GM12872 (cell line): ENCODE data around the gene YES1.

Experiments
- CTCF ChIP-seq: IDR thresholded peaks from 3 replicates; pipeline ENCODE4 v1.5.1; 2011; ENCODE audit warnings: low read depth, mild to moderate bottlenecking, low read length, moderate library complexity; ENCODE audit not compliant: insufficient read depth

Gene YES1

GRCh38 chr18:730120-730519, 81.9 kb downstream of the YES1 start:
- peak; percentile 38; the same call in 2 of the 3 replicates for TF ChIP-seq CTCF

GRCh38 chr18:725646-726045, 86.4 kb downstream of the YES1 start:
- no peak for TF ChIP-seq CTCF

DNA sequence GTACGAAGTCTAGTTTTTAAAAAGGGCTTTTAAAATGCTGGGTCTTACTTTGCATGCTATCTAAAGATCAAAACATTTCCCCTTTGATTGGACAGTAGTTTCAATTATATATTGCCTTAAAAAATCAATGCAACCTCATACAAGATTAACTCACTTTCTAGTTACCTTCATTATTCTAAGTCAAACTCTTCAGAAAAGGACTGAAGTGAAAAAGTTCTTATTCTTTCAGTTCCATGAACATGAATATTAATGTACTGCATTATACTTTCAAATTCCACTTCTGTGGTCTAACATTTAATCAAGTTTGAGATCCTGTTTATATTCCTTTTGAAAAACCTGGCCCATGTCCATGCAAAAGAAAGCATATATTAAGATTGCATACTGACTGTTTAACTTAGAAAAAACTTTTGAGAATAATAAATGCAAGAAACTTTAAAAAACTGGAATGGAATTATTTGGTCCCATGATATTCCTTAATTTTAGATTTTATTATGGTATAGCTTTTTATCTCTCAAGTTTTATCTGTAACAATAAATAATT, 88.4 kb downstream of the YES1 start:
- TF ChIP-seq CTCF: no peak

- no peak for TF ChIP-seq CTCF
Measured at GRCh38 chr18:717003-717402, 95.0 kb downstream of the YES1 start.

- TF ChIP-seq CTCF: no peak
Measured at GRCh38 chr18:715626-716025, 96.4 kb downstream of the YES1 start.

- TF ChIP-seq CTCF: no peak
Measured at GRCh38 chr18:713135-713490, 98.9 kb downstream of the YES1 start.

DNA sequence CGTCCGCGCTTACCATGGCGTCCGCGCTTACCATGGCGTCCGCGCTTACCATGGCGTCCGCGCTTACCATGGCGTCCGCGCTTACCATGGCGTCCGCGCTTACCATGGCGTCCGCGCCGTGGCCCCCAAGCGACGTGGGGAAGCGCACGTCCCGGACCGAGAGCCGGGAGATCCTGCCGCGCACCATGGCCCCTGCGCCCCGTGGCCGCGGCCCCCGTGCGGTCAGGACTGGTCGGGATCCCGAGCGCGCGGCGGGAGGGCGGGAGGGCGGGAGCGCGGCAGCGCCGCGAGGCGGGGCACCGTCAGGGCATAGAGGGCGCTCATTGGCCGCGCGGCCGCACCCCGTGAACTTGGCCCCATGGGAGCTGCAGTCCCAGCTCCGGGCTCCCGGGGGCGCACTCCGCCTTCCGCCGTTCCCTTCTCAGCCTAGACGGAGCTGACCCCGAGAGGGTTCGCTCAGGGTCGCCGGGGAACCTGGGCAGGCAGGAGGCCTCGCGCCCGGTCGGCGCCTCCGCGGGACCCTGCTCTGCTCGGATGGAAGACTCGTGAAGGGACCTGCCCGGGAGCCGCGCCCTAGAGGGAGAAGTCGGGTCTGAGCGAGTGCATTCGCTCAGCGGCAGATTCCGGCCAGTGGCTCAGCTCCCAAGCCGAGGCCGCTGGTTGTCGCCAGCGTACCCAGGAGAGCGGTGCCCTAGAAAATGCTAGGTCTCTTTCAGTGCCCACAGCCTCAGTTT, 99.5 kb downstream of the YES1 start, which contains the start of gene ENOSF1:
Gene ENOSF1, minus strand, starts transcription at position 230 of the 734 bp plus-strand sequence. Its CDS starts 43 bp downstream, at position 187.
- TF ChIP-seq CTCF: peak; percentile 90
